PC-3 (cell line): ENCODE results near the gene RPL37A.

Experiments used
- CTCF ChIP-seq: fragments of 300-600 bp; sonication (generic); conservative IDR thresholded peaks from 2 replicates; pipeline ENCODE4 v1.5.1; 2017; ENCODE audit warnings: antibody characterized with exemption, low read depth, mild to moderate bottlenecking, low read length
- EZH2 ChIP-seq: fragments of 300-600 bp; sonication (generic); IDR thresholded peaks from one replicate; pipeline ENCODE4 v1.6.1; 2017; ENCODE audit warnings: antibody characterized with exemption, mild to moderate bottlenecking, low read length; ENCODE audit not compliant: unreplicated experiment
- EZH2phosphoT487 ChIP-seq: fragments of 300-600 bp; sonication (generic); IDR thresholded peaks from 2 replicates; pipeline ENCODE4 v1.6.1; 2018; ENCODE audit warnings: mild to moderate bottlenecking, antibody characterized with exemption, low read length, borderline replicate concordance

- TF ChIP-seq EZH2phosphoT487 (no peak), CTCF (no peak), EZH2 (no peak)
Measured at GRCh38 chr2:216534809-216535208, 36.2 kb downstream of the RPL37A start.
